Measurements from ENCODE around the gene TPD52L1. TPM values are rescaled to one million over a fixed set of nuclear protein-coding genes. Genes with fewer than 3 reads are reported as not detected.
A peak's percentile ranks its signal among the peaks of the same experiment; 100 is the strongest.
"Not testable (repeated sequence)": the region's sequence is repeated elsewhere in the genome, so short reads cannot be mapped to it uniquely, and the experiment has no call there.

TPD52L1 gene
- total RNA-seq (2014; rRNA removed; shearing (Covaris generic)): 4.9 and 6.4 TPM in 2 replicates

- peak; percentile 78 for DNase-seq (ENCODE audit: low read depth)
Measured at GRCh38 chr6:125153391-125154117, at the start of gene TPD52L1. Gene TPD52L1 (plus strand): TSS chr6:125153773. CDS start chr6:125153952, 179 bp downstream.

- no peak for DNase-seq (ENCODE audit: low read depth)
Measured at GRCh38 chr6:125104425-125104824, 49.1 kb upstream of the TPD52L1 start.

- no peak for DNase-seq (ENCODE audit: low read depth)
Measured at GRCh38 chr6:125107048-125107447, 46.5 kb upstream of the TPD52L1 start.

GRCh38 chr6:125107896-125108295 is 45.7 kb upstream of the TPD52L1 start:
- DNase-seq (ENCODE audit: low read depth): no peak

- no peak for DNase-seq (ENCODE audit: low read depth)
Measured at GRCh38 chr6:125110056-125110455, 43.5 kb upstream of the TPD52L1 start.

- no peak for DNase-seq (ENCODE audit: low read depth)
Measured at GRCh38 chr6:125111219-125111983, 42.2 kb upstream of the TPD52L1 start.

- DNase-seq (ENCODE audit: low read depth): no peak
Measured at GRCh38 chr6:125112934-125113333, 40.6 kb upstream of the TPD52L1 start.

GRCh38 chr6:125114248-125114858 is 39.2 kb upstream of the TPD52L1 start:
- peak; percentile 35 for DNase-seq (ENCODE audit: low read depth)

- no peak for DNase-seq (ENCODE audit: low read depth)
Measured at GRCh38 chr6:125116170-125116569, 37.4 kb upstream of the TPD52L1 start.

GRCh38 chr6:125116710-125117109 is 36.9 kb upstream of the TPD52L1 start:
- no peak for DNase-seq (ENCODE audit: low read depth)

GRCh38 chr6:125117818-125118217 is 35.8 kb upstream of the TPD52L1 start:
- no peak for DNase-seq (ENCODE audit: low read depth)

- DNase-seq (ENCODE audit: low read depth): no peak
Measured at GRCh38 chr6:125120054-125120590, 33.5 kb upstream of the TPD52L1 start.

GRCh38 chr6:125121894-125122293 is 31.7 kb upstream of the TPD52L1 start:
- no peak for DNase-seq (ENCODE audit: low read depth)

- no peak for DNase-seq (ENCODE audit: low read depth)
Measured at GRCh38 chr6:125123051-125123450, 30.5 kb upstream of the TPD52L1 start.

- no peak for DNase-seq (ENCODE audit: low read depth)
Measured at GRCh38 chr6:125123468-125124048, 30.0 kb upstream of the TPD52L1 start.

GRCh38 chr6:125124049-125124669 is 29.4 kb upstream of the TPD52L1 start:
- peak; percentile 78 for DNase-seq (ENCODE audit: low read depth)

GRCh38 chr6:125125856-125126255 is 27.7 kb upstream of the TPD52L1 start:
- not testable (repeated sequence) for DNase-seq (ENCODE audit: low read depth)

GRCh38 chr6:125129354-125129753 is 24.2 kb upstream of the TPD52L1 start:
- DNase-seq (ENCODE audit: low read depth): no peak

- DNase-seq (ENCODE audit: low read depth): no peak
Measured at GRCh38 chr6:125132058-125132457, 21.5 kb upstream of the TPD52L1 start.

- DNase-seq (ENCODE audit: low read depth): no peak
Measured at GRCh38 chr6:125136378-125136777, 17.2 kb upstream of the TPD52L1 start.

GRCh38 chr6:125138083-125138482 is 15.5 kb upstream of the TPD52L1 start:
- DNase-seq (ENCODE audit: low read depth): no peak

GRCh38 chr6:125140808-125141207 is 12.8 kb upstream of the TPD52L1 start:
- DNase-seq (ENCODE audit: low read depth): no peak

All from Daoy (cell line).